Breast epithelium (tissue), 3 donors: ENCODE results near the gene DNMT3A.

Experiments used
- POLR2A ChIP-seq: fragments of 450-650 bp; IDR thresholded peaks from one replicate; pipeline ENCODE4 v1.6.1; 2016; ENCODE audit warnings: antibody characterized with exemption, mild to moderate bottlenecking, moderate library complexity
- POLR2AphosphoS5 ChIP-seq, 3 donors: sonication (generic); formaldehyde crosslinking; IDR thresholded peaks; one replicate each; pipeline ENCODE4 v1.6.1; 2017; ENCODE audit warnings: antibody characterized with exemption in 3 of 3

DNA sequence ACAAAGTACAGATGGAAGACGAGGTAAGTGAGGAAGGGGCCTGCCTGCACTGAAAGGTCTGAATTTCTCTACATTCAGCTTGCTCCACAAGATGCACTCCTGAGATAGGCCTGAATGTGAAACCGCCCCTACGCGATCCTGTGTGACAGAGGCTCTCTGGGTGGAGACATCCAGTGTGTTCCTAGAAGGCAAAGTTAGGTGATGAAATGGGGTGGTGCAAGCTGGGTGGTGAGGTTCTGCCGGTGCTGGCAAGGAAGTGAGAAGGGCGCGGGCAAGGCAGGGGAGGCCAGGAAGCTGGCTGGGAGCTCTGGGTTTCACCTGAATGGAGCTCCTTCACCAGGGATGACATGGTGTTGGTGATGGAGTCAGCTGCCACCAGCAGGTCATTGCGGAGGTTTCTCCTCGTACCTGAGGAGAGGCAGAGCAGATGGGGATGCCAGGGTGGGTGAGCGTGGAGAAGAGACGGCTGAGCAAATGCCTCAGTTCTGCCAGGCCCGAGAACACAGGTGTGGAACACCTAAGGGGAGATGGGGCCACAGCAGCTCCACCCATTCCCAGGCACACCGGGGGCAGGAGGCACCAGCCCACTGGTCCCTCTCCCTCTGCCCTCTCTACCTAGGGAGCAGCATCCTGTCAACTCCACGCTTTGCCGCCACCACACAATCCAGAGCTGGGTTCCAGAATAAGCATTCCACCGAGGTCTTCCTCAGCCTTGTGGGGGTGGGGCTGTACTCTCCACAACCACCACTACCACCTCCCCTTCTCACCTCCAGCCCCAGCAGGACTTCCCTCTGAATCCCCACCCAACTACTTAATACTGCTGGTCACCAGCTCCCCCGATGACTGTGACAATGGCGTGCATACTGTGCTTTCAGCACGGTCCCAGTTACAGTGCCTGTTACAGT is 45.5 kb upstream of the DNMT3A start:
- no peak for TF ChIP-seq POLR2A
- no peak for TF ChIP-seq POLR2AphosphoS5 (IDR thresholded peaks at IDR 0.05)
